DMS153 treated with DMSO at 0.1 percent for 48 hours (cell line): ENCODE measurements around the gene DDR2.

Experiments used
- DNase-seq: peaks from one replicate; lab custom pipeline; 2025; ENCODE audit not compliant: unreplicated experiment; lab: John Stamatoyannopoulos, UW

Gene DDR2

GRCh38 chr1:162670928-162671663 is 38.8 kb downstream of the DDR2 start:
- DNase-seq, result no peak

GRCh38 chr1:162671664-162672410 is 39.6 kb downstream of the DDR2 start:
- no peak for DNase-seq

GRCh38 chr1:162672622-162673260 is 40.5 kb downstream of the DDR2 start:
- no peak for DNase-seq

GRCh38 chr1:162674034-162674608 is 41.9 kb downstream of the DDR2 start:
- no peak for DNase-seq

GRCh38 chr1:162676087-162676486 is 43.8 kb downstream of the DDR2 start:
- no peak for DNase-seq

- DNase-seq, result no peak
Measured at GRCh38 chr1:162676750-162677149, 44.5 kb downstream of the DDR2 start.

GRCh38 chr1:162677607-162678371 is 45.5 kb downstream of the DDR2 start:
- no peak for DNase-seq

GRCh38 chr1:162678439-162678838 is 46.2 kb downstream of the DDR2 start:
- no peak for DNase-seq

- no peak for DNase-seq
Measured at GRCh38 chr1:162679298-162679697, 47.0 kb downstream of the DDR2 start.

GRCh38 chr1:162680419-162681121 is 48.3 kb downstream of the DDR2 start:
- DNase-seq, result no peak

GRCh38 chr1:162681122-162681436 is 48.8 kb downstream of the DDR2 start:
- DNase-seq, result no peak

GRCh38 chr1:162682013-162682419 is 49.8 kb downstream of the DDR2 start:
- DNase-seq, result no peak

- no peak for DNase-seq
Measured at GRCh38 chr1:162687870-162688269, 55.6 kb downstream of the DDR2 start.

GRCh38 chr1:162688521-162688920 is 56.3 kb downstream of the DDR2 start:
- DNase-seq, result no peak

GRCh38 chr1:162688931-162689330 is 56.7 kb downstream of the DDR2 start:
- DNase-seq, result no peak

- DNase-seq, result no peak
Measured at GRCh38 chr1:162689745-162690671, 57.7 kb downstream of the DDR2 start.

GRCh38 chr1:162690672-162691434 is 58.6 kb downstream of the DDR2 start:
- DNase-seq, result no peak

- no peak for DNase-seq
Measured at GRCh38 chr1:162691999-162692575, 59.8 kb downstream of the DDR2 start.
